COLO829 (cell line): ENCODE data around the gene CATSPER1.
A peak's percentile ranks its signal among the peaks of the same experiment; 100 is the strongest.
"Not testable (repeated sequence)": the region's sequence is repeated elsewhere in the genome, so short reads cannot be mapped to it uniquely, and the experiment has no call there.

Source experiments
- DNase-seq: peaks from one replicate; pipeline ENCODE4 v3.0.0; 2012; ENCODE audit warnings: low spot score

CATSPER1 gene

GRCh38 chr11:66020618-66021357 lies 5.5 kb downstream of the CATSPER1 start:
- DNase-seq: peak; percentile 58

DNA sequence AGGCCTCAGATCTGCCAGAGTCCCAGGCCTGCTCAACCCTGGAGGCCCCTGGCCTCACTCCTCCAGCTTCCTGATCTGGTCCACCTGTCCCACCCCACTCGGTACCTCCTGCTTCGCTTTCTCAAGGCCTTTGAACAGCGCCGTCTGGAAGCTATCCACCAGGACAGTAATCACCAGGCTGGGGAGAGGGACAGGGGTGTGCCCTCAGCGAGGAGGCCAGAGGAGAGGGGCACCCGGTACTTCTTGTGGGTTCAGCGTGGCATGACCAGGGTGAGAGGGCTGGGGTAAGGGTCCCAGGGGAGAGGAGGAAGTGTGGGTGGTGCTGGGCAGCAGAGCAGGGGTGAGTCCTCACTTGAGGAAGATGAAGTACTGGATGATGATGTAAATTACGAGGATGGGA lies 6.1 kb downstream of the CATSPER1 start:
- no peak for DNase-seq

GRCh38 chr11:66017321-66017720 lies 9.0 kb downstream of the CATSPER1 start:
- no peak for DNase-seq

DNA sequence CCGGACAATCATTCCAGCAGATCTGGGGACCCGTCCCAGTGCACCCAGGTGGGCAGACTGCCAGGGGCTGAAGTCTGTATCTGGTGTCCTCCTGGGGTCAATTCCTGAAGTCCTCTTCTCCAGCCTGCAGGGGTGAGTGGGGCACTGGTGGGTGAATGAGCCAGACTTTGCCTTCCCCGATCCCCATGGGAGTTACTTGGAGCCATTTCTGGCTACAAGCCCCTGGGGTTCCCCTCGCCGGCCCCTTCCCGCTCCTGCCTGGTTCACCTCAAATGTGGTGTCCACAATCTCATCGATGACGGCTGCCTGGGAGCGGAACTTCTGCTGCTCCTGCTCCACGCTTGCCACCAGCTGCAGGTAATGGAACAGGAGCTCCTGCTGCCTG lies 9.5 kb downstream of the CATSPER1 start:
- DNase-seq: no peak

DNA sequence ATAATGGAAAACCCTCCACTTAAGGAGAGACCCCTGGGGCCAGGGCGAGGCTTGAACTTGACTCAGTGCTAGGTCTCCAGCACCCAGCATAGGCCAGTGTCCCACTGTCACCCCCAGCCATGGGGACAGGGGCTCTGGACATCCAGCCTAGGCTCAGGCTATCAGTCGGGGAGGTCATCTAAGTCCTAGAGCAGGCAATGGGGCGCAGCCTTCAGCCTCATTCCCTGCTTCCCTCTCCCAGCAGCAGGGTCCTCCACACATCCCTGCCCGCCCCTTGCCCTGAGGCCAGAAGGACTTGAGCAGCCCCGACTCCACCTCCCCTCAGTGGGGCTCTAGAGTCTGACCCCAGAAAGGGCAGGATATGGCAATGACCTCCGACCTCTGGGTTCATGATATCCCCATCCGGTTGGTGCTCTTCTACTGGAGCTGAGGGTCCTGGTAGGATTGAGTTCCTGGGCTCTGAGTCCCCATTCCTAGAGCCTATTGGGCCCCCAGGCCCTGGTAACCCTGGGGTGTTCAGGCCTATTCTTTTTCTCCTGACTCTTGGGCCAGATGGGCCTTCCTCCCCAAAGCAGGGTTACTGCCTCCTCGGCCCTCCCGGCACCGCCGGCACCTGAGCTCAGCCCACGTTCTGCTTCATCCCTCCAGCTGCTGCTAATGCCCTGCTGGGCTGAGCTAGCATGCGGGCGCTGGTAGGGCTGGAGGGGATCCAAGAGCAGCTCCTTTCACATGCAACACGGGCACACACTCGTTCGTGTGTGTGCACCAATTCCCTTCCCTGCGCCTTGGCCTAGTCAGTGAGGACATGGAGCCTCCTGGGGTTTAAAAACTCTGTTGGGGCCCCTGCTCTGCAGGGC lies 10.1 kb downstream of the CATSPER1 start:
- no peak for DNase-seq

DNA sequence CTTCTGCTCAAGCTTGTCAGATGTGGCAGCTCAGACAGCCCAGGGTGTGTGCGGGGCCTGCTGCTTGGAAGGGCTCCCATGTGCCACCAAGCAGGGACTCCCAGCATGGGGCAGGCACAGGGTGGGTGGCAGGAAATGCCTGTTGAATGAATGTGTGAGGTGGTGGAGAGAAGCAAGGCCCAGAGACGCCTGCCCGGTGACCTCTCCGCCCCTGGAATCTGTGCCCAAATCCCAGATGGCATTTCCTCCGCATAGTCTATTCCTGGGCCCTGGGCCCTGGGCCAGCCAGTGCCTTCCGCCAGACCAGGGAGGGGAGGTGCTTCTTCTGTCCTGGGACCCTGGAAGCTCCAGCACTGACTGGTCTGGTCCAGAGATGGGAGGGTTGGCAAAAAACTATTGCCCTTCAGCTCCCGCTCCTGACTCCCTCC lies 10.8 kb downstream of the CATSPER1 start:
- DNase-seq: no peak

DNA sequence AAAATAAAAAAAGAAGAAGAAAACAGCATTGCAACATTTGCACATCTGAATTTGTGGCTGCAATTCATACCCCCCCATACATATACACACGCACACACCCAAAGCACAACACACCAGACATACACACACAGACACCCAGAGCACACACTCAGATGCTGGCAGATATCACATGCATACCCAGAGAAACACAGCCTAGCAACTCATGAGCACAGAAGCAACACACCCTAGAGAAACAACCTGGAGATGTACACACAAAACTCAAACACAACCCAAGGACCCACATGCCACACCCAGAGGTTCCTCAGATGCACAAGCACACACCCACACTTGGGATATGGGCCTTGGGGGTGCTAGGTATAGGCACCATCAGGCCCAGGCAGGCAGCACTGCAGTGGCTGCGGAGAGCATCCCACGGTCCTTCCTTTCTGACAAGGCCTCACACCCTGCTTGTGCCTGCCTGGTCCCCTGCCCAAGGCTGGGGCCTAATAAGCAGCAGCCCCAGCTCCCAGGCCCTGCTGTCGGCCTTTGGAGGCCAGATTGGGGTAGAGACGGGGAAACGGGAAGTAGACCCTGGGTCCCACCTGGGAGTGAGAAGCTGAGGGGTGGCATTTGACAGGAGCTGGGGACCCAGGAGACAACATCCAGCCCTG lies 11.3 kb downstream of the CATSPER1 start:
- no peak for DNase-seq

DNA sequence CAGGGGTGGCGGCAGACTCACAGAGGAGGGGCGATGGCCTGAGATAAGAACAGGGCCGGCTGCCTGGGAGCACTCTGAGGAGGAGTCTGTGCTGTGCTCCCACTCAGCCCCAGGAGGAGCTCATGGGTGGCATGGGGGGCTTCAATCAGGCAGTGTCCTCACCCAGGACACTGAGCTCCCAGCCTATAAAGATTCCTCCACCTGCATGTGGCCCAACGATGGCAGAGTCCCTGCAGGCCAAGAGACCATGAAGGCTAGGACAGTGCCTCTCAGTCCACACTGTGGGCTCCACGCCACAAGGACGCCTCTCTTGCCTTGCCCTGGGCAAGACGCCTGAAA lies 12.5 kb downstream of the CATSPER1 start:
- no peak for DNase-seq

DNA sequence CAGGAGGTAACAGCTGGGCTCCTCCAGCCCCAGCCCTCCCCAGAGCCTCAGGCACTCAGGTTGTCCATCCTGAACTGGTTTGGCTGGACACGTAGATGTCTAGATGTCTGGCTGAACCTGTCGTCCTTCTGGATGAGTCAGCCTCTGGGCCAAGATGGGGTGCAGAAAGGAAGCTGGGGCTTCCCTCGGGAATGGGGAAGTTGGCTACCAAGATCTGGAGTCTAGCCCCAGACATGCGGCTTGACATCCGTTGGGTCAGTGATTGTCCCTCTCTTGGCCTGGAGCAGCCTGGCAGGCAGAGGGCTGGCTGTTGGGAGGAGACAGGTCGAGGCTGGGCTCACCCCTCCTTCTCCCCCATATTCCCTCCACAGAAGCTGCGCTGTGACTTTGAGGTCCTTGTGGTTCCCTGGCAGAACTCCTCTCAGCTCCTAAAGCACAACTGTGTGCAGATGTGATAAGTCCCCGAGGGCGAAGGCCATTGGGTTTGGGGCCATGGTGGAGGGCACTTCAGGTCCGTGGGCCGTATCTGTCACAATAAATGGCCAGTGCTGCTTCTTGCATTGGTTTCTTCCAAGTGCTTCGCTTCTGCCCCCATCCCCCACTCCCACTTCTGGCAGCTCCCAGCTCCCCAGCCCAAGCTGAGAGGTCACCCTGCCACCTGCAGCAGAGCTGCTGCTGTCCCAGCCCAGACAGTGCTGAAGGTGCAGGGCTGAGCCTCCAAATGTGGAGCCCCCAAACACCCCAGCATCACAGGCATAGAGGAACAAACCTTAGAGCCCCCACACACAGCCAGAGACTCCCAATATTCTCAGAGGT lies 13.1 kb downstream of the CATSPER1 start:
- no peak for DNase-seq

GRCh38 chr11:66012371-66012945 lies 13.8 kb downstream of the CATSPER1 start:
- DNase-seq: no peak

DNA sequence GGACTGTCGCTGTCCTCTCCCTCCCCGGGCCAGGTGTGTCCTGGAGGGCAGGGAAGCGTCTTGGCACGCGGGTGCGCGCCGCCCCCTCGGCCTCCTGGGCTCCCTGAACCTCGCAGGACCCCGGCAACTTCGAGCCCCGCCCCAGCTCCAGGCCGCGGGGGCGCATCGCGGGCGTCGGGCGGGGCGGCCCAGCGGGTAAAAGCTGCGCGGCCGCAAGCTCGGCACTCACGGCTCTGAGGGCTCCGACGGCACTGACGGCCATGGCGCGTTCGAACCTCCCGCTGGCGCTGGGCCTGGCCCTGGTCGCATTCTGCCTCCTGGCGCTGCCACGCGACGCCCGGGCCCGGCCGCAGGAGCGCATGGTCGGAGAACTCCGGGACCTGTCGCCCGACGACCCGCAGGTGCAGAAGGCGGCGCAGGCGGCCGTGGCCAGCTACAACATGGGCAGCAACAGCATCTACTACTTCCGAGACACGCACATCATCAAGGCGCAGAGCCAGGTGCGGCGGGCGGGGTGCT lies 14.4 kb downstream of the CATSPER1 start, which contains the start of gene CST6:
Gene CST6, plus strand, starts transcription at position 224 of the 519 bp plus-strand sequence. Its CDS starts 37 bp downstream, at position 261.
- no peak for DNase-seq

- no peak for DNase-seq
These were observed 15.0 kb downstream of the CATSPER1 start for GRCh38 chr11:66011239-66011784.

GRCh38 chr11:66010036-66010435 lies 16.2 kb downstream of the CATSPER1 start:
- DNase-seq: not testable (repeated sequence)

- no peak for DNase-seq
These were observed 17.7 kb downstream of the CATSPER1 start for GRCh38 chr11:66008468-66009101.

DNA sequence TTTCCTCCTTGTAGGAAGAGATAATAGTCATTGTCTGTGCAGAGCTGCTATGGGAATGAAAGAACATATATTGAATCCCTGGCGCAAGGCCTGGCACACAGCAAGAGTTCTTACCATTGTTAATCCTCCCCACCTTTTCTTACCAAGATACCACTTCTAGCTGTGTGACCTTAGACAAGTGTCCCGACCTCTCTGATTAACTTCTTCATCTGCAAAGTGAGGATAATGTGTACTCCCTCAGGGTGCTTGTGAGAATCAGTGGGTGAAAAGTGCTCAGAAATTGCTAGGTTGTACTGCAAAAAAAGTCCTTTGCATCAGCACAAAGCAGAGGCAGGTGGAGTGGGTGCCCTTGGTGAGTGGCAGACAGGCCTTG lies 18.2 kb downstream of the CATSPER1 start:
- no peak for DNase-seq

- no peak for DNase-seq
These were observed 19.1 kb downstream of the CATSPER1 start for GRCh38 chr11:66007201-66007634.

GRCh38 chr11:66006891-66007176 lies 19.4 kb downstream of the CATSPER1 start:
- DNase-seq: no peak

DNA sequence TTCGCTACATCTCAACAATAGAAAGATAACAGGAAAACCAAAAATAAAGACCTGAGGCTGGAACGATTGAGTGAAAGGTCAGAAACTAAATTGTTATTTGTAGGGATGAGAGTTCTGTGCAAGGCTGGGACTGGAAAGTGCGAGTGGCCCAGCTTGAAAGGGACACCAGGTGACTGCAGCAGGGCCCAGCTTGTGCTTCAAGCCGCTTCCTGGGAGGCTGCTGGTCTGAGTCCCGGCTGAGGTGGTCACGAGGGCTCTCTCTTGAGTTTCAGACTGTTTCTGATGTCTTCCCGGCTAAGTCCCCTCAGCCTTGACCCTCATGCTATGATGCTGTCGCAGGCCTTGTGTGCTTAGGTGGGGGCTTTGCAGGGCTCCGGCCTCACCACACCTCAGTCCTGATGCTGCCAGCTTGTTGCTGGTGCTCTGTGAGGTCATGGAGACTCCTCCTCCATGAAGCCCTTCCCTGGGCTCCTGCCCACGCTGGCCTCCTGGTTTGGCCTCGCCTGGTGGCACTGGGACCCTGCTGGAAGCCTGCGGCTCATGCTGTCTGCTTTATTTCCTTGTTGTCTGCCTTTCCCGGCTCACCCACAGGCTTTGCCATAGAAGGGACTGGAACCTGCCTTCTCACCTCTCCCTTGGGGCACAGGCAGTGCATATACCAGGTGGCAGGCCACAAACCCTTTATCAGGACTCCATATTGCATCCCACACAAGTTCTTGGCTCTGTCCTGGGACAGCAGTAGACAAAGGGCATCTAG lies 20.0 kb downstream of the CATSPER1 start:
- DNase-seq: no peak

DNA sequence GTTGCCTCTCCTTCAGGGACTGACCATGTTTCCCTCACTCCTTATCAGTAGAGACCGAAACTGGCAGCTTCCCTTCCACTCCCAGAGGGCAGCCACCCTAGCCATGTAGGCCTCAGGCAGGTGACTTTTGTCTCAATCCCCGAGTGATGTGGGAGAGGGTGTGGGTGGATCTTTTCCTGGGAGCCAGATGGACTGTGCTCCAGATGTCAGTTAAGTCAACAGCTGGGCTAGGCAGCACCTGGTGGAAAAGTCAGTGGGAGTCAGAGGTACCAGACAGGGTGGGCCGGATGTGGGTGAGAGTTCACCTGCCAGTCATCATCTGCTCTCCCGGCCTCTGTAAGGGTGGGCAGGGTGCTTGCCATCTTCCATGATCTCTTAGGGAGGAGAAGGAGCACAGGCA lies 22.1 kb downstream of the CATSPER1 start:
- no peak for DNase-seq

DNA sequence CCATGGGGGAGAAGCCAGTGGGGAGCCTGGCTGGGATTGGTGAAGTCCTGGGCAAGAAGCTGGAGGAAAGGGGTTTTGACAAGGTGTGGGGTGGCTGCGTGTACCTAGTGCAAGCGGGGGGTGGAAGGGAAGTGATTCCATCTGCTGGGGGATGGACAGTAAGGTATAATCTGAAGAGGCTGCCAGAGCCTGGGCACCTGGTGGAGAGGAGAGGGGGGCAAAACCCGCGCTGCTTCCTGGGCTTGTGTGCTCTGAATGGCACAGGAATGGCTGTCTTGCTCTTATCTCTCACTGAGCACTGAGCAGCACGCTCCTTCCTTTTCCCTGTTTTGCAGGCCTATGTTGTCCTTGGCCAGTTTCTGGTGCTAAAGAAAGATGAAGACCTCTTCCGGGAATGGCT lies 23.0 kb downstream of the CATSPER1 start:
- no peak for DNase-seq
